ENCODE measurements around the gene BCR. TPM values are rescaled to one million over a fixed set of nuclear protein-coding genes. Genes with fewer than 3 reads are reported as not detected.
"Not testable (repeated sequence)": the region's sequence is repeated elsewhere in the genome, so short reads cannot be mapped to it uniquely, and the experiment has no call there.

Gene BCR
- total and polyA plus RNA-seq, 2 of the 4 experiments (the other 2 are of a cell fraction) = 28.9 to 44.6 TPM

DNA sequence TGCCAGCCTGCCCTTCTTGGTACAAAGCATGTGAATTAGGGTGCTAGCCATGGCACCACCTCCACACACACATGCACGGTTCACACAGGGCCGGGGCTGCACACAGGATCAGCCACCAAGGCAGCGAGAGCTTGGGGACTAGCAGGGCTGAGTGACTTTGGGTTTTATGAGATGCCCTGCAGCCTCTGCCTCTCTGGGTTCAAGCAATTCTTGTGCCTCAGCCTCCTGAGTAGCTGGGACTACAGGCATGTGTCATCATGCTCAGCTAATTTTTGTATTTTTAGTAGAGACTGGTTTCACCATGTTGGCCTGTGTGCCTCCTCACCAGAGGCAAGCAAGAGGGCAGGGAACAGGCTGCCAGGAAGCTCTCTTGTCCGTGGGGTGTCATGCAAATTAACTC lies 43.3 kb upstream of the BCR start:
- in situ Hi-C loops (cut with MboI; ENCODE audit: low sequenced_read_pairs); POLR2A ChIA-PET (ENCODE audit: unreplicated experiment): not testable (repeated sequence)

More for the DNA sequence above, 43.3 kb upstream of the BCR start:
- intact Hi-C loops (cut with micrococcal nuclease) = loop anchor here (10.0 kb wide), 1 partner anchor 672 kb away; no protein-coding TSS in a partner anchor
- H2BK5ac ChIP-seq (ENCODE audit: low read depth, low read length, poor library complexity, severe bottlenecking); H3K14ac ChIP-seq (replicated peaks; ENCODE audit: low read depth, low read length); BruUV-seq (replicated peaks); H3K9me1 ChIP-seq (ENCODE audit: insufficient read depth, low read length); H3K9ac ChIP-seq (ENCODE audit: low read depth, low read length); dilution Hi-C loops (cut with HindIII; ENCODE audit: low sequenced_read_pairs, unreplicated experiment); H3K27me3 ChIP-seq (ENCODE audit: control insufficient read depth, insufficient read depth, low read length); H3K4ac ChIP-seq (ENCODE audit: low read depth, low read length); H3K79me1 ChIP-seq (ENCODE audit: low read depth in 1 of 2, low read length in 2 of 2); ATAC-seq (ENCODE audit: low read depth); H3K56ac ChIP-seq (ENCODE audit: extremely low read depth, insufficient read depth, low read length); DNase-seq; CTCF ChIA-PET; H3K27ac ChIP-seq (ENCODE audit: insufficient read depth, low read length); H3K18ac ChIP-seq (ENCODE audit: low read depth, low read length); H2BK20ac ChIP-seq (ENCODE audit: low read depth, low read length); H3K4me3 ChIP-seq (ENCODE audit: insufficient read depth, low read depth, low read length); H2AK9ac ChIP-seq (replicated peaks; ENCODE audit: low read depth, low read length, poor library complexity); H3K36me3 ChIP-seq (ENCODE audit: control insufficient read depth, insufficient read depth, low read length); H4K20me1 ChIP-seq (ENCODE audit: insufficient read depth, low read length); H2AK5ac ChIP-seq (ENCODE audit: low read depth, low read length); H4K5ac ChIP-seq (ENCODE audit: low read depth, low read length); H3K9me3 ChIP-seq (ENCODE audit: control insufficient read depth, insufficient read depth, low read length); H3K23ac ChIP-seq (ENCODE audit: low read depth, low read length); H2AFZ ChIP-seq (replicated peaks; ENCODE audit: low read length, poor library complexity); H3K4me1 ChIP-seq (ENCODE audit: control insufficient read depth, insufficient read depth, low read length); H3K4me2 ChIP-seq (ENCODE audit: low read depth, low read length); H2BK120ac ChIP-seq (ENCODE audit: low read depth, low read length); H2BK15ac ChIP-seq (ENCODE audit: low read depth, low read length); H4K8ac ChIP-seq (ENCODE audit: low read depth in 2 of 2, low read length in 2 of 2); H4K91ac ChIP-seq (ENCODE audit: insufficient read depth, low read depth, low read length): not testable (repeated sequence)
- WGBS, 2 experiments (ENCODE audit: extremely low coverage in 2 of 2, insufficient read length in 1 of 2) = no CpG with 5 or more reads among the region's 4 CpGs

Measured in IMR-90 (cell line).